Parathyroid adenoma (tissue), 2 donors: ENCODE data around the gene RNF212B.

ENCODE experiments used
- H2AFZ ChIP-seq: fragments of 300-600 bp; sonication (generic); one replicate; pipeline ENCODE4 v1.7.0; 2017; ENCODE audit warnings: antibody characterized with exemption, mild to moderate bottlenecking
- H3K27ac ChIP-seq: fragments of 300-600 bp; sonication (generic); one replicate; pipeline ENCODE4 v1.7.0; 2017
- H3K27me3 ChIP-seq: fragments of 300-600 bp; sonication (generic); one replicate; pipeline ENCODE4 v1.7.0; 2017; ENCODE audit warnings: low read length; ENCODE audit not compliant: control insufficient read depth, insufficient read depth
- H3K36me3 ChIP-seq: fragments of 300-600 bp; sonication (generic); one replicate; pipeline ENCODE4 v1.7.0; 2017; ENCODE audit warnings: low read length; ENCODE audit not compliant: control insufficient read depth, insufficient read depth
- H3K4me1 ChIP-seq: fragments of 300-600 bp; sonication (generic); one replicate; pipeline ENCODE4 v1.7.0; 2017; ENCODE audit warnings: control low read depth
- H3K4me2 ChIP-seq: fragments of 300-600 bp; sonication (generic); one replicate; pipeline ENCODE4 v1.7.0; 2017; ENCODE audit warnings: low read length
- H3K4me3 ChIP-seq: fragments of 300-600 bp; sonication (generic); one replicate; pipeline ENCODE4 v1.7.0; 2017; ENCODE audit warnings: low read depth, low read length
- H3K79me2 ChIP-seq: fragments of 300-600 bp; sonication (generic); one replicate; pipeline ENCODE4 v1.7.0; 2017; ENCODE audit warnings: control low read depth
- H3K9ac ChIP-seq: fragments of 300-600 bp; sonication (generic); one replicate; pipeline ENCODE4 v1.7.0; 2017; ENCODE audit warnings: mild to moderate bottlenecking
- H3K9me3 ChIP-seq: fragments of 300-600 bp; sonication (generic); one replicate; pipeline ENCODE4 v1.7.0; 2017; ENCODE audit warnings: low read length; ENCODE audit not compliant: control insufficient read depth
- CTCF ChIP-seq: fragments of 300-600 bp; sonication (generic); IDR thresholded peaks from one replicate; pipeline ENCODE4 v1.7.0; 2017; ENCODE audit warnings: antibody characterized with exemption, mild to moderate bottlenecking
- donor health status: primary hyperparathyroidism.

RNF212B gene

GRCh38 chr14:23243066-23243465 is 5.3 kb downstream of the RNF212B start:
- TF ChIP-seq CTCF, result no peak

GRCh38 chr14:23245282-23245681 is 7.5 kb downstream of the RNF212B start:
- Histone ChIP-seq H3K9ac (no peak overlapping the region), H3K9me3 (no peaks in the 10 kb centered on the region), H3K36me3 (no peaks in the 10 kb centered on the region), H3K4me1 (no peaks in the 10 kb centered on the region), H3K4me3 (no peak overlapping the region), H3K79me2 (no peaks in the 10 kb centered on the region), H2AFZ (no peak overlapping the region), H3K27me3 (no peaks in the 10 kb centered on the region), H3K4me2 (no peak overlapping the region), H3K27ac (no peak overlapping the region)
- TF ChIP-seq CTCF, result no peak

More at GRCh38 chr14:23243066-23243465, 5.3 kb downstream of the RNF212B start:
- Histone ChIP-seq H3K9ac (no peak overlapping the region), H3K36me3 (no peaks in the 10 kb centered on the region), H3K79me2 (no peaks in the 10 kb centered on the region), H3K4me3 (no peak overlapping the region), H3K4me2 (no peak overlapping the region), H3K9me3 (no peaks in the 10 kb centered on the region), H3K4me1 (no peaks in the 10 kb centered on the region), H2AFZ (no peak overlapping the region), H3K27me3 (no peaks in the 10 kb centered on the region), H3K27ac (no peak overlapping the region)

- no peaks in the 10 kb centered on the region for H3K9me3 ChIP-seq
- no peak overlapping the region for H3K4me3 ChIP-seq
- no peak overlapping the region for H3K9ac ChIP-seq
- no peaks in the 10 kb centered on the region for H3K27me3 ChIP-seq
- no peaks in the 10 kb centered on the region for H3K79me2 ChIP-seq
- no peak overlapping the region for H3K27ac ChIP-seq
- no peak overlapping the region for H2AFZ ChIP-seq
- H3K4me2 ChIP-seq, result no peak overlapping the region
- no peak for TF ChIP-seq CTCF
- H3K4me1 ChIP-seq, result no peaks in the 10 kb centered on the region
- H3K36me3 ChIP-seq, result no peaks in the 10 kb centered on the region
Measured at GRCh38 chr14:23248601-23249000, 10.9 kb downstream of the RNF212B start.

GRCh38 chr14:23249824-23250223 is 12.1 kb downstream of the RNF212B start:
- no peaks in the 10 kb centered on the region for H3K36me3 ChIP-seq
- H3K9ac ChIP-seq, result no peak overlapping the region
- no peak for TF ChIP-seq CTCF
- H3K27me3 ChIP-seq, result no peaks in the 10 kb centered on the region
- peak overlapping the region; percentile 11 for H2AFZ ChIP-seq
- H3K27ac ChIP-seq, result no peak overlapping the region
- H3K79me2 ChIP-seq, result no peaks in the 10 kb centered on the region
- no peaks in the 10 kb centered on the region for H3K9me3 ChIP-seq
- no peaks in the 10 kb centered on the region for H3K4me1 ChIP-seq
- no peak overlapping the region for H3K4me2 ChIP-seq
- H3K4me3 ChIP-seq, result no peak overlapping the region

- Histone ChIP-seq H3K27me3 (no peaks in the 10 kb centered on the region), H3K36me3 (no peaks in the 10 kb centered on the region), H3K79me2 (no peaks in the 10 kb centered on the region), H3K4me1 (no peaks in the 10 kb centered on the region), H3K27ac (no peak overlapping the region), H3K9ac (no peak overlapping the region), H3K4me2 (no peak overlapping the region), H3K4me3 (no peak overlapping the region), H2AFZ (no peak overlapping the region), H3K9me3 (no peaks in the 10 kb centered on the region)
- TF ChIP-seq CTCF, result no peak
Measured at GRCh38 chr14:23252006-23252405, 14.3 kb downstream of the RNF212B start.
